ENCODE data around the gene DCTN3.
A peak's percentile ranks its signal among the peaks of the same experiment; 100 is the strongest.

DCTN3 gene

DNA sequence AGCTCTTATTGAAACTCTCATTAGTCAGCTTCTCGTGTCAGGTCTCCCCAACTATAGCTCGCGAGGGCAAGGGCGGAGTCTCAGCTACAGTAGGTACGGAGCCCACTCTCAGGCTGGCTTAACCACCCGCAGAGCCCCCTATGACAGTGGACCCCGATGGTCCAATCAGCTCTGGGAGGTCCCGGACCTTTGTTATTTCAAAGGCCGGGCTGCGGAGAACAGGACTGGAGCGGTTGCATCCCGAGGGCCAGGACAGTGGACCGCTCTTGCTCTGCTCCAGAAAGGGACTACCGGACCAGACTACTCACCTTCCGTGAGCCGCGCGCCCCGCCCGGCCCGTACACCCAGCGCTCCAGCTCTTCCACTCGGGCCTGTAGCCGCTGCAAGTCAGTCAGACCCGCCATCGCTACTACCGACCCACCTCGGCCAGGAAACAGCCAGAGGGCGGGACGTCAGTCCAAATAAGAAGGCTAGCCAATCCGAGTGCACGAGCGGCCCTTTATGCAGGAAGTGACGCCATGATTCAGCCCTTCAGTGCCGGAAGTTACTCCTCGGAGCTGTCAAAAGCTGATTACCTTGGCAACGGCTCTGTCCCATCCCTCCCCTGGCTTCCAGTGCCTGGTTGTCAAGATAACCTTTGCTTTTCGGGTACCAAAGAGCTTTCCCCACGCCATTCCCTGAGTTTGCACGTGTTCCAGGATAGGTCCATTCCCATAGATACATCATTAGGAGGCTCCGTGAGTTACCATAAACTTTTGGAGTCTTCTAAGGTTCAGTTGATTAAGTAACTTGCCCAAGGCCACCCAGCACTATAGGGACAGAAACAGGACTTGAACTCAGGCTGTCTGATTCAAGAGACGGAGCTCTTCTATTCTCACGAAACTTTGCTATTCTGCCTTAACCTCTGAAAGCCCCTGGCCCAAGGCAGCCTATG is at the start of gene DCTN3:
Gene DCTN3 (minus strand): TSS at position 435 of the 934 bp plus-strand sequence. CDS start 31 bp downstream, at position 404.
- DNase-seq = peak; percentile 97

DNA sequence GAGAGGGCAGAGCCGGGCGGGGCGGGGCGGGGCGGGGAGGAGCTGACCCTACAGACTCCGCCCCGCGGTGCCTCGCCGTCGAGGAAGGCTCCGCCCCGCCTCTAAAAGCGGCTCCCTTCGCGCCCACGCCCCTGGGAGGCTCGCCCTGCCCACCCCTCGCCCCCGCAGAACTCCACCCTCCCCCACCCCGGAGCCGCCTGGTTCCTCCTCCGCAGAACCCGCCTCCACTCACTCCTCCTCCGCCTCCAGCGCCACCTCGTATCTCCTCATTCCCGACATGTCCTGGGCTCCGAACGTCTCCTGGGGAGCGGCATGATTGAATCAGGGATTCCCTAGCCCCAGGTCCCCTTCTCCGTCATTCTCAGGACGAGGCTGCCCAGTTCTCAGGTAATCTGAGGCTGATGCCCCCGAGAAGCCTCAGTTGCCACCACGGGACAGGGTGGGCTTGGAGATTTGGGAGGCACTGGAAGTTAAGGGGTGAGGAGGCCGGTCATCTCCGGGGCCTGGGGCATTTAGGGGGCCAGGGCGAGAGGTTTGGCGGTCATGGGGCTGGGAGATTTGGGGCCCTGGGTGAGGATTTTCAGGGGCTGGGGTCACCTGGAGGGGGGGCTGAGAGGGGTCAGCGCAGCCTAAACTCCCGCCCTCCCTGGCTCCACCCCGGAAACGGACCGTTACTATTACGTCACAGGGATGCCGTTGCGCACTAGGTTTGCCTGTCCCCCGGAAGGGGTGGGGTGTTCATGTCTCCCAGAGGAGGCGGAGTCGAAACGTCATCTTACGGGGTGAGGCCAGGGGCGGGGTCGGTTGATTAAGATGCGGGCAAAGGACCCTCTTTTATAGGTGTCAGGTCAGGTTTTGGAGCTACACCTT is 45.3 kb upstream of the DCTN3 start:
- DNase-seq = peak; percentile 76

DNA sequence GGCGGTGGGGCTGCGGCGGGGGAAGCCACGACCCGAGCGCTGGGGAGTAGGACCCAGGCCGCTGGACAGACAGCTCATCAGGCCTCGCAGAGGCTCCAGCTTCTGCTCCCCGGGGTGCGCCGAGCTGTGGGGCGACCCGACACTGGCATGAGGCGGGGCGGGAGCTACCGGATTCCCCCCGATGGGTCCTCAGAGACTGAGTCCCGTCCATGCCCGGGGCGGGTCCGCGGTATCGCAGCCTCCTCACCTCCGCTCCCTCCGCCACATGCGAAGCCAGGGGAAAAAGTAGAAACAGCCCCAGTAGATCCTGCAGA is 44.7 kb upstream of the DCTN3 start:
- DNase-seq = no peak

DNA sequence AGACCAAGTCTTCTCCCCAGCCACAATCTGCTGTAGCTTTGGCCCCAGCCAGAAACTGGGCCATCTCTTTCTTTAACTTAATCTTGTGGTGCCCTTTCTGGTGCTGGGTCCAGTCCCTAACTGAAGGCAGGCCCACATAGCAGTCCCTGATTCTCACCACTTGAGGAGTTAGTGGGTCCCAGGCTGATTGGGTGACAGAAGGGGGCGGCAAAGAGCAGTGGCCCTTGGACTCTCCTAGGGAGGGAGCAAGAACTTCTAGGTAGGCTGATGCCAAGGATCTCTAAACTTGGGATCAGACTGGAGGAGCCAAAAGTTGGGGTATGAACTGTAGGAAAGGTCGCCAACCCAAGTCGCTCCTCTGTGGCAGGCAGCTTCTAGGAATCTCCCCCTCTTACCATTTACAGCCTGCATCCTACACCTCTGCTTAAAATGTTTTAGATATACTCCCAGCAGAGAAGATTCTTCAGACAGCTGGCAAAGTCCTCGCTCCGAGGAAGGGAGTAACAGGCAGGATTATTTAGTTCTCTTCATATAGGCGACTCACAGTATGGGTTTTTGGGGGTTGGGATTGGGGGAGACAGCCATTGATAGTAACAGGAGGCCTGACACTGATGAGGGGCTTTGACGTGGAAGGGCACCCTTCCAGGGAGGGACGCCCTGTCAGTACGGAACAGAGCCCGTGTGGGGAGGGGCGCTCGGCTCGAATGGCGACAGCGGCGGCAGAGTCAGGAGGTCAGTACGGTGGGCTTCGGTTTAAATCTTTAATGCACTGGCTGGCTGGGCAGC is 44.2 kb upstream of the DCTN3 start:
- DNase-seq = peak; percentile 59

DNA sequence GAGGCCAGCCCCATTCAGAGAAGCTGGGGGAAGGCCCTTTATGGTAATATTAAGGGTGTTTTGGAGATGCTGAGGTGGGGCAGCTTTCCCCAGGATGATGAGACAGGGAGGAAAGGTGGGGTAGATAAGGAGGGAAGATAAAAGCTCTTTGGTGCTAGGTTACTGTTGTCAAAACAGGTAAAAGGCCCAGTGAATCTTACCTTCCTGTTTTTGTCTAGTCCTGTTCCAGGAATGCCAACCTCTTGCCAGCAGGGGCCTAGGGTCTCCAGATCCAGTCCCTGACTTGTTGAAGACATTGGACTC is 43.0 kb upstream of the DCTN3 start:
- no peak for DNase-seq

DNA sequence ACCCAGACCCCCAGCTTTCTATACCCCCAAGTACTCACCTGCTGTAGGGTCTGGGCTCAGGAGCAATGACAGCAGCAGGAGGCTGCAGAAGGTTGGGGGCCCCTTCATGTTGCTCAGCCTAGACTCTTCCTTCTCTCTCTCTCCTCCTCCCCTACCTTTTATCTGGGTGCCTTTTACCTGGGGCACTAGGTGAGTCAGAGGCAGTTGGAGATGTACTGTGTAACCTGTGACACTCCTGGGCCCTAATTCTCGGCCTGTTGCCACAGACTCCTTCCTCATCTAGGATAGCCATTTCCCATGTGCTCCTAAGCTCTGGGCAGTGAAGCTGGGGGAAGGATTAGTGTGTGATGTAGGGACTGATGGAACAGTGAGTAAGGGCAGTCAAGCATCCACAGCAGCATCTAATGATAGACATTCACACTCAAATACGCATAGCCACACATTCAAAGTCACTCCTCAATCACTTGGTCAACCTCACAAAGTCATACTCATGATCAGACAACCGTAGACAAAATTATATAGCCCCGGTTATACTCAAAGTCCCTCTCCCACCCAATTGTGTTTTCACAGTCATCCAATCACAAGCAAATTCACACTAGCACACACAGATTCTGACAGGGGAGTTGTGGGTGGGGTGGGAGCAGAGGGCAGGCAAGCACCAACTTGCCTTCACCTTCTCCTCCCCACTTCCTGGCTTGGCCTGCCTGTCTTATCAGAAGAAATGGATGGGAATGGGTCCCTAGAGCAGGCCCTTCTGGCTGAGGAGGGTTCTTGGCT is 42.4 kb upstream of the DCTN3 start, which contains the start of gene CCL27:
Gene CCL27 (minus strand): TSS at position 132 of the 777 bp plus-strand sequence. CDS start 24 bp downstream, at position 108.
- DNase-seq = no peak

DNA sequence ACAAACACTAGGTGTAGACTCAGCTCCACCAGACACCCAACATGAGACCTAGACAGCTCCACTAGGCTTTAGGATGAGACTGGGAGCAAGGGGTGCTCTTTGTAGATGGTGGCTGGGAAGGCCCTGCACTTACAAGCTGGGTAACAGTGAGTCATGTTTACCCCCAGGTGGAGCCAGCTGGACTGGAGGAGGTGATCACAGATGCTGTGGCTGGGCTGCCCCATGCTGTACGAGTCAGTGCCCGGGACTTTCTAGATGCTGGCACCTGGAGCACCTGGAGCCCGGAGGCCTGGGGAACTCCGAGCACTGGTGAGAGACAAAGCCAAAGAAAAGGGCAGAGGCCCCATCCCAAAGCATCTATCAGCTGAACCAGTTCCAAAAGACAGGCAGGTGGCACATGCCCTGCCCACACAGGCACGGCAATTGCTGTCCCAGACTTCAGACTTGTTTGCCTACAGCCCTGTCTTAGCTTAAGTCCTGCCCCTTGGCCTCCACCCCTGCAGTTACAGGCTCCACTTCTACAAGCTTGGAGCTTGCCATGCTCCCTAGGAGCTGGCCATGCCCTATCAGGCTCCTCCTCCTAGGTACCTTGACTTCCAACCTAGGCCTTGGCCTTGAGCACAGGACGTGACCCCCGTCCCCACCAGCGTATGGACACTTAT is 39.4 kb upstream of the DCTN3 start:
- DNase-seq = peak; percentile 23

DNA sequence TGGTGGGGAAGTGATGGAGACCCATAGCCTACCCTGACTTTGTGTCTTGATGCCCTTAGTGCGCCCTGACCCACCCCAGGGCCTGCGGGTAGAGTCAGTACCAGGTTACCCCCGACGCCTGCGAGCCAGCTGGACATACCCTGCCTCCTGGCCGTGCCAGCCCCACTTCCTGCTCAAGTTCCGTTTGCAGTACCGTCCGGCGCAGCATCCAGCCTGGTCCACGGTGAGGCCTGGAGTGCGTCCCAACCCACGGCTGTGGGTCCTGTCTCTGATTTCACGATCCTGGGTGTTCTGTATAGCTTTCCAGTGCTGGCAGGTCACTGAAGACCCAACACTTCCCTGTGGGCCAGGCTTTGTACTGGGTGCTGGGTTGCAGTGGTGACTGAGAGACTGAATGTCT is 38.2 kb upstream of the DCTN3 start:
- DNase-seq = no peak

DNA sequence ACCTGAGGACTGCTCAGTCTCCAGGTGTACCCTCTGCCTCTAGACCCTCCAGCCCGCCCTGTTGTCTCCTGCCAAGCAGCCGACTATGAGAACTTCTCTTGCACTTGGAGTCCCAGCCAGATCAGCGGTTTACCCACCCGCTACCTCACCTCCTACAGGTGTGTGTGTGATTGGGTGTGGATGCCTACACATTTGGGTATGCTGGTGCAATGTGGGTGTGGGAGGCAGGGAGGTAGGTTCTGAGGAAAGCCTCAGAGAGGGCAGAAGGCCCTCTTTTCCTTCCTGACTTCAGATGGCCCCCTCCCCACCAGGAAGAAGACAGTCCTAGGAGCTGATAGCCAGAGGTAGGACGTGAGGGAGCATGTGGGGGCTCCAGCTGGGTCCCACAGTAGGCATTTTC is 36.7 kb upstream of the DCTN3 start:
- DNase-seq = no peak

DNA sequence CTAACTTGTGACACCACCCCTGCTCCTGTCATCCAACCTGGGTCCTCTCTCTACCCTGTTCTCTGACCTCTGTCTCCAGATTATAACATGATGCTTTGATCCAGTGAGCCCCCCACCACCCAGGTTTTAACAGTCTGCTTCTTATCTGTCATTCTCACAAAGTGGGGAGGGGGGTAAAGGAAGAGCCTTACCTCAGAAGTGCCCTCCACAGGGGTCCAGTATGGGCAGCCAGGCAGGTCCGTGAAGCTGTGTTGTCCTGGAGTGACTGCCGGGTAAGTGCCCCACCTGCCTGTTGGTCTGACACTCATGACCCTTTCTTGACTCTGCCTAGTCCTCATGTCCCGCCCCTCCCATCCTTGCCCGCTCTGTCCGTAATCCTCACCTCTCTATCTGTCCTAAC is 35.1 kb upstream of the DCTN3 start:
- DNase-seq = no peak

DNA sequence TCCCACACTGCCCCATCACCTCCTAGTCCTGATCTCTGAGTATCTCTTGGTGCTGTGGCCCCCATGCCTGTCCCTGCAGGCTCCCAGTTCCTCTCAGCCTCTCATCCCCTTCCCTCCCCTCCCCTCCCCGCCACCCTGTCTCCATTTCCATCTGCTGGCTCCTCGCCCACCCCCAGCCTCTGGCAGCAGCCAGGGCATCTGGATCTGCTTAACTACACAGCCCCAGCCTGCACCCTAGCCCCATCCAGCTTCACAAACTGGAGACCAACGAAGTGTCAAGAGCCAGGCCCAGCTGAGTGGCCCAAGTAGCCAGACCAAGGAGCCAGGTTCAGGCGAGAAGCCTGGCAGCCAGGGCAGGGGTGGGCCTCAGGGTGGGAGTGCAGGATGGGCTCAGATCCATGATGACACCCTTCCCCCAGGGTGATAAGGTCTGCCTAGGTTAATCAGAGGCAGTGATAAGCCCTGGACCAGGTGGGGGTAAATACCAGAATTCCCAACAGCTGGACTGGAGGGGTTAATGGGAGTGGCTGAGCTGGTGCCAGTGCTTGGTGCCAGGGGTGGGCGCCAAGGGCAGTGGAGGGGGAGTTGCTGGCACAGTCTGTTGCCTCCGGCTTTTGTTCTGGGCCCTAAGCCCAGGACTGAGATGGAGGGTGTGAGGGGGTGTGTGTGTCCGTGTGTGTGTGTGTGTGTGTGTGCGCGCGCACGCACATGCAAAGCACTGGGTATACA is 34.2 kb upstream of the DCTN3 start:
- DNase-seq = no peak

DNA sequence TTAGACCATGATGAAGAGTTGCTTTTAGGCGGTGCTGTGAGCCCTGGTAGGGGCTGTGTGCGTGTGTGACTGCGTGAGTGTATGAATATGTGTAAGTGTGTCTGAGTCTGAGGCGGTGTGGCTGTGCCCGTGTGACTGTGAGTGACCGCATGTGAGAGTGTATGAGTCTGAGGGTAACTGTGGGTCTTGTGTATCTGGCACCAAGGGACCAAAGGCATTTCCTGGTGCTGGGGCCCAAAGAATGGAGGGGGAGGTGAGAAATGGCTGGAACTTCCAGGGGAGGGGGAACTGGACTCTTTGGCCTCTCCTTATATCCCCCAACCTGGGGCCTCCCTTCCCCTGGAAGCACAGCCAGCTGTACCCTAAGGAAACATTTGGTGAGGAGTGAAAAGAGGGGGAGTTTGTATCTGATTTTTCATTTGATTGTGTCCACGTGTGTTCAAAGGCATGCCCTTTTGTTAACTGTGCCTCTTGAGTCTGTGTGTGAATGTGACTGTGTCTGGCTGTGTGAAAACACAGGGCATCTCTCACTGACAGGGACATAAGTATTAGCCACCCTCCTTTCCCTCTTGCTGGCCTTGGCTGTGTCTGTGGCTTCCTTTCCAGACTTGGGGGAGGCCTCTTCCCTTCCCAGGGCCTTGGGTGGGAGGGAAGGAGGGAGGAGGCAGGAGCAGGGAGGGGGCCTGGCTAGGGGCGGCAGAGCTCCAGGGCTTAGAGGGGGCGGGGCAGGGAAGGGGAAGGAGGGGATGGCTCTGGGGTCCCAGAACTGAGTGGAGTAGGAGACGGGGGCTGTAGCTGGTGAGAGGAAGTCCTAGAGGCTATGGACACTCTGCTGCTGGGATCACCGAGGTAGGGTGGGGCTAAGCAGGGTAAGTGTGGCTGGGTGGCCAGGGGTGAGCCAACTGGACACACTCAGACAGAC is 33.1 kb upstream of the DCTN3 start:
- no peak for DNase-seq

DNA sequence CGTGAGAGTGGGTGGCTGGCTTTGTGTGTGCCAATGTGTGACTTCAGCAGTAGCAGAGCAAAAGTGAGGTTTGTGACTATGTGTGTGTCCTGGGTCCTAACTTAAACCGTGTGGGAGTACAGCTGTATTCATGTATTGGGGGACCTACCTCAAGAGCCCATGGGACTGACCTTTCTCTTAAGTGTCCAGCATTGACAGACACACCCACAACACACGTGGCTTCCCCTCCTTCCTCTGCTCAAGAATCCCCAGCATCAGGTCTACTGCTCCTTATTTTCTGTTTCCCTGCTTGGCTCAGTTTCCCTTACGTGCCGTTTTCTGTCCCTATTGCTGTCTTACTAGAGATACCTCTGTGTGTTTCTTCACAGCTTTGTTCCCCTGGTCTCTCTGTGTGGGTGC is 32.3 kb upstream of the DCTN3 start:
- DNase-seq = no peak

DNA sequence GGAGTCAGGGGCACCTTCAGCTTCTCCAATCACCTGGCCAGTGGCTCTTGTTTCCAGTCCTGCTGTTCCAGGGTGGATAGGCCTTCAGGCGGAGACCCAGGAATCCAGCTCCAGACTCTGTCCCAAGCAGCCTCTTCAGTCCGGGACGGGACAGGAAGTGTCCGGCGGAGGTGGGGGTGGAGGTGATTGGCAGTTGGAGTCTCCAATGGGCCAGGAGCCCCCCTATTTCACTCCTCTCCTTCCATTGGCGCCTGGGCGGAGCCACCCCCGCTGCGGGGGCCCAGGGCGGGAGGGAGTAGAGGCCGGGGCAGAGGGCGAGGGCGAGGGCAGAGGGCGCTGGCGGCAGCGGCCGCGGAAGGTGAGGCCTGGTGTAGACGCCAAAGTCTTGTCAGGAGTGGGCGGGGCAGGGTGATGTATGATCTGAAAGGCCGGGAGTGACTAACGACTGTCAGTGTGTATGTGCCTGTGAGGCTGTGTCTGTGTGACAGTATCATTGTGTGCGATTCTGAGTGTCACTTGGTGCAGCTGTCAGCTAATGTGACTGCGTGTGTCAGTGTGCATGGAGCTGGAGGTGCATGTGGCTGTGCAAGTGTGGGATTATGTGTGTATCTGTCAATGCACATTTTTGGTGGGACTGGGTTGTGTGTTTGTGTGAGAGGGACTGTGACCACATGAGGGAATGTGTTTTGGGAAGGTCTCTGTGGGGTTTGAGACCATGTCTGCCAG is 31.7 kb upstream of the DCTN3 start, which contains the start of gene IL11RA:
Gene IL11RA (plus strand): TSS at position 310 of the 726 bp plus-strand sequence. CDS start 3,033 bp downstream, outside the sequence.
- DNase-seq = peak; percentile 60

DNA sequence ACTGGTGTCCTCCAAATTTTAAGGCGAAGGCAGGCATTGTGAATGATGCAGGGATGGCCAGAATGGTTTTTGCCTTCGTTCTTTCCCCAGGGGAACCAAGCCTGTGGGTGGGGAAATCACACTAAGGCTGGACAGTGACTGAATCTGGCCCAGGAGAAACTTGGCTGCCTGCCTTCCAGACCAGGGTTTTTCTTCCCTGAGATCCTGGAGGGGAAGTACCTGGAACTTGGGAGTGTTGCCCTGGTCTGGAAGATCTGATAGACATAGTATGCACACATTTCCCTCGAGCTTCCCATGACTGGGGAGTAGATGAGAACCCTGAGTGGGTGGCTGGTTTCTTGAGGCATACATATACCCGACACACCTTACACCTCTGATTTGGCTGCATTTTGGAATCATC is 31.0 kb upstream of the DCTN3 start:
- DNase-seq = no peak

DNA sequence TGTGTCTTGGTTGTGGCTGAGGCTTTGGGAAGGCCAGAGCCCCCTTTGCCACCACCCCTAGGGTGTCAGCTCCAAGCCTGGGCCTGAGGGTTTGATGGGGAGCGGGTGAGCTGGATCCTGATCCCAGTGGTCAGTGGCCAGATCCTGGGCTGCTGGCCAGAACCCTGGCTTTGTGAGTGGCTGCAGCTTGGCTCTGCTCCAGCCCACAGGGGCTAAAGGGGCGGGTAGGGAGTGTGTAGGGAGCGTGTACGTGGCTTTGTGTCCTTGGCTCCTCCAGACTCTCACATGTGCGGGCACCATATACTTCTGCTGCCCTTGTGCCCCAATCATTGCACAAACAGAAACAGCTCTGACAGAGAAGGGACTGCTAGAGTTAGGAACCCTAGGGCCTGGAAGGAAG is 30.5 kb upstream of the DCTN3 start:
- DNase-seq = no peak

DNA sequence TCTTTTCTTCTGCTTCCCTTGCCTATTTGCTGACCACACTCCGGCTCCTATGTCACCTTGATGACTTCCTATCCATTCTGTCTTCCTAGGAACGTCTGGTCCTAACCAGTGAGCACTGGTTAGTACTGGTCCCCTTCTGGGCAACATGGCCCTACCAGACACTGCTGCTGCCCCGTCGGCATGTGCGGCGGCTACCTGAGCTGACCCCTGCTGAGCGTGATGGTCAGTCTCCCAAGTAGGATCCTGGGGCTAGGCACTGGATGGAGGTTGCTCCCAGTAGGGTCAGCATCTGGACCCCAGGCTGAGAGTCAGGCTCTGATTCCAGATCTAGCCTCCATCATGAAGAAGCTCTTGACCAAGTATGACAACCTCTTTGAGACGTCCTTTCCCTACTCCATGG is 28.4 kb upstream of the DCTN3 start:
- no peak for DNase-seq

DNA sequence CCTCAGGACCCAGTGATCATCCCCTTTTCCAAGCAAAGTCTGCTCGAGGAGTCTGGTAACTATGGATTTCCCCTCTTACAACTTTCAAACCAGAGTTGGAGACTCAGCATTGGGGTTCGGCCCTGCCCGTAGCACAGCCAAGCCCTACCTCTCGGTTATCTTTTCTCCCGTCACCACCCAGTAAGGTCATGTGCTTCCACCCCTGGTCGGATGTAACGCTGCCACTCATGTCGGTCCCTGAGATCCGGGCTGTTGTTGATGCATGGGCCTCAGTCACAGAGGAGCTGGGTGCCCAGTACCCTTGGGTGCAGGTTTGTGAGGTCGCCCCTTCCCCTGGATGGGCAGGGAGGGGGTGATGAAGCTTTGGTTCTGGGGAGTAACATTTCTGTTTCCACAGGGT is 27.4 kb upstream of the DCTN3 start:
- DNase-seq = no peak

DNA sequence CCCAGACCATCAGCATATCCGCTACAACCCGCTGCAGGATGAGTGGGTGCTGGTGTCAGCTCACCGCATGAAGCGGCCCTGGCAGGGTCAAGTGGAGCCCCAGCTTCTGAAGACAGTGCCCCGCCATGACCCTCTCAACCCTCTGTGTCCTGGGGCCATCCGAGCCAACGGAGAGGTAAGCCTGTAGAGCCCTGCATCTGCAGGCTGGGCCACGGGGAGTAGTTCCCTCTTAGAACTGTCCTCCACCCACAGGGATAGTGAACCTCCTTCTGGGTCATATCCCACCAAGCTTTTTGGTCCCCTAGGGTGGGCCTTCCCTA is 26.7 kb upstream of the DCTN3 start:
- DNase-seq = no peak

Data from kidney glomerular epithelial cell (primary cell).